Endothelial cell of umbilical vein (primary cell): Measurements from ENCODE around the gene FNIP2. TPM values are rescaled to one million over a fixed set of nuclear protein-coding genes. Genes with fewer than 3 reads are reported as not detected.

Experiments used
- BruUV-seq: library from RNA; stranded (reverse); fragments of 400-500 nt; replicated peaks from 2 replicates; lab custom pipeline; 2021; lab: Mats Ljungman, UMichigan
- CTCF ChIA-PET: fragments of 300-600, 350-600 bp; sonication (Branson Sonifier 250); formaldehyde crosslinking; loops from one replicate; lab custom pipeline; 2021; ENCODE audit warnings: antibody characterized with exemption, inconsistent platforms; lab: Charles Lee
- POLR2A ChIA-PET: fragments of 300-600, 350-600 bp; sonication (Branson Sonifier 250); formaldehyde crosslinking; loops from one replicate; lab custom pipeline; 2021; ENCODE audit warnings: antibody characterized with exemption, inconsistent platforms; lab: Charles Lee
- DNase-seq: peaks from one replicate; pipeline ENCODE4 v3.0.0-alpha.2; 2011; ENCODE audit warnings: low read depth, low spot score
- FAIRE-seq: peaks from 2 replicates; lab custom pipeline; 2011; peaks lifted over from hg19 to GRCh38; lab: Jason Lieb, UNC
- H2AFZ ChIP-seq: 2 replicates; pipeline ENCODE4 v1.6.0; 2012; ENCODE audit warnings: low read depth, low read length, control low read depth, inconsistent platforms
- H3K27ac ChIP-seq: 2 replicates; pipeline ENCODE4 v1.5.1; 2011; ENCODE audit warnings: low read depth, mild to moderate bottlenecking, control low read depth, low read length, moderate library complexity; ENCODE audit not compliant: insufficient read depth
- H3K27me3 ChIP-seq, 2 experiments: 2 replicates each; pipeline versions ENCODE4 v1.6.0 to v1.6.1; 2011; ENCODE audit warnings: low read length in 2 of 2, mixed read lengths in 1 of 2; ENCODE audit not compliant: control insufficient read depth in 2 of 2, insufficient read depth in 2 of 2
- H3K36me3 ChIP-seq, 2 experiments: 2 replicates in 1 of 2; 3 replicates in 1 of 2; pipeline ENCODE4 v1.5.1; 2011; ENCODE audit warnings: low read length in 2 of 2, mild to moderate bottlenecking in 1 of 2, moderate library complexity in 1 of 2; ENCODE audit not compliant: control insufficient read depth in 2 of 2, insufficient read depth in 2 of 2; ENCODE audit errors: extremely low read depth in 1 of 2
- H3K4me1 ChIP-seq: 3 replicates; pipeline ENCODE4 v1.5.1; 2011; ENCODE audit warnings: mild to moderate bottlenecking, low read length; ENCODE audit not compliant: control insufficient read depth, insufficient read depth; ENCODE audit errors: extremely low read depth
- H3K4me2 ChIP-seq: 2 replicates; pipeline ENCODE4 v1.6.1; 2011; ENCODE audit warnings: low read length, control low read depth, mixed read lengths; ENCODE audit not compliant: insufficient read depth
- H3K4me3 ChIP-seq, 3 experiments: fragments of 200-600 bp in 1 of 3; sonication (generic), shearing (Covaris generic) in 1 of 3; replicated peaks in 1 of 3; 2 replicates each; pipeline ENCODE4 v1.5.1; 2011 to 2016; ENCODE audit warnings: control low read depth in 3 of 3, low read length in 3 of 3, mild to moderate bottlenecking in 2 of 3, inconsistent platforms in 1 of 3, low read depth in 1 of 3, moderate library complexity in 1 of 3; ENCODE audit not compliant: insufficient read depth in 1 of 3
- H3K79me2 ChIP-seq: 2 replicates; pipeline ENCODE4 v1.6.0; 2012; ENCODE audit warnings: low read length, inconsistent platforms; ENCODE audit not compliant: control insufficient read depth, insufficient read depth
- H3K9ac ChIP-seq: replicated peaks from 2 replicates; pipeline ENCODE3; 2011; ENCODE audit warnings: low read length, control low read depth; ENCODE audit not compliant: insufficient read depth; ENCODE audit errors: extremely low read depth
- H3K9me1 ChIP-seq: replicated peaks from 3 replicates; pipeline ENCODE4 v1.6.0; 2011; ENCODE audit warnings: mild to moderate bottlenecking, low read length; ENCODE audit not compliant: control insufficient read depth, insufficient read depth; ENCODE audit errors: extremely low read depth
- H3K9me3 ChIP-seq: replicated peaks from 2 replicates; pipeline ENCODE4 v1.5.1; 2012; ENCODE audit warnings: low read length, inconsistent platforms; ENCODE audit not compliant: control insufficient read depth, insufficient read depth
- H4K20me1 ChIP-seq: replicated peaks from 2 replicates; pipeline ENCODE3; 2011; ENCODE audit warnings: mild to moderate bottlenecking, low read length; ENCODE audit not compliant: control insufficient read depth, insufficient read depth; ENCODE audit errors: extremely low read depth
- EZH2 ChIP-seq: IDR thresholded peaks from 2 replicates; pipeline ENCODE4 v1.6.1; 2012; ENCODE audit warnings: borderline replicate concordance, low read depth, mild to moderate bottlenecking, moderate library complexity, low read length, inconsistent platforms; ENCODE audit not compliant: severe bottlenecking
- FOS ChIP-seq: IDR thresholded peaks from 2 replicates; pipeline ENCODE4 v1.6.1; 2011; ENCODE audit warnings: mild to moderate bottlenecking, low read length, moderate library complexity, borderline replicate concordance; ENCODE audit not compliant: insufficient read depth
- GATA2 ChIP-seq: IDR thresholded peaks from 2 replicates; pipeline ENCODE4 v1.7.0; 2011; ENCODE audit warnings: low read depth, mild to moderate bottlenecking, moderate library complexity, mixed read lengths, low read length; ENCODE audit not compliant: insufficient read length, insufficient read depth
- JUN ChIP-seq: IDR thresholded peaks from 2 replicates; pipeline ENCODE4 v1.6.1; 2011; ENCODE audit warnings: borderline replicate concordance, low read depth; ENCODE audit not compliant: insufficient read length, insufficient read depth
- MYC ChIP-seq: IDR thresholded peaks from one replicate; pipeline ENCODE4 v1.6.1; 2011; ENCODE audit warnings: mild to moderate bottlenecking, low read depth, low read length
- POLR2A ChIP-seq: IDR thresholded peaks from 2 replicates; pipeline ENCODE4 v1.6.1; 2012; ENCODE audit warnings: low read depth, mild to moderate bottlenecking, control low read depth, low read length
- POLR2AphosphoS5 ChIP-seq: IDR thresholded peaks from 2 replicates; pipeline ENCODE4 v1.6.1; 2012; ENCODE audit warnings: low read depth, mild to moderate bottlenecking, control low read depth, low read length, moderate library complexity; ENCODE audit not compliant: insufficient read depth
- dilution Hi-C: fragments of 300-500 bp; cut with MboI; formaldehyde crosslinking; loops from one replicate; pipeline ENCODE4 v1.15.0; 2019; ENCODE audit warnings: low sequenced_read_pairs; ENCODE audit not compliant: extremely low pct_ligation_motif_present
- intact Hi-C: fragments of 100-400 bp; cut with micrococcal nuclease; formaldehyde crosslinking; loops from one replicate; pipeline ENCODE4 v1.10.0; 2022
- polyA plus RNA-seq, 4 experiments: library from polyadenylated mRNA; depleted of rRNA in 3 of 4; stranded (reverse) in 3 of 4; unstranded in 1 of 4; fragments of >200 nt; gene quantifications; 2 replicates each; pipeline versions ENCODE4 v1.2.1 to v1.2.3, GENCODE V29; 2011 to 2012; ENCODE audit warnings: missing spikeins in 1 of 4
- total RNA-seq: library from RNA; stranded (reverse); gene quantifications from 2 replicates; pipeline ENCODE4 v1.2.3, GENCODE V29; 2021
- TF ChIP-seq, protein P1 (sequence below), 2 donors: IDR thresholded peaks; 1 replicate in 1 of 2; 2 replicates in 1 of 2; pipeline ENCODE4 v1.5.1; 2011; ENCODE audit warnings: low read length in 2 of 2, mild to moderate bottlenecking in 2 of 2, moderate library complexity in 2 of 2, control low read depth in 1 of 2, inconsistent platforms in 1 of 2, low read depth in 1 of 2; ENCODE audit not compliant: insufficient read depth in 1 of 2; ENCODE audit errors: extremely low read depth in 1 of 2
- TF ChIP-seq, protein P2 (sequence below): IDR thresholded peaks from 2 replicates; pipeline ENCODE4 v1.6.1; 2011; ENCODE audit not compliant: insufficient read depth, insufficient read length

FNIP2 gene
- total and polyA plus RNA-seq, 2 donors (not counting 3 experiments of a cell fraction or from before 2014, with no cell fraction given) = 4.5 to 14.4 TPM

DNA sequence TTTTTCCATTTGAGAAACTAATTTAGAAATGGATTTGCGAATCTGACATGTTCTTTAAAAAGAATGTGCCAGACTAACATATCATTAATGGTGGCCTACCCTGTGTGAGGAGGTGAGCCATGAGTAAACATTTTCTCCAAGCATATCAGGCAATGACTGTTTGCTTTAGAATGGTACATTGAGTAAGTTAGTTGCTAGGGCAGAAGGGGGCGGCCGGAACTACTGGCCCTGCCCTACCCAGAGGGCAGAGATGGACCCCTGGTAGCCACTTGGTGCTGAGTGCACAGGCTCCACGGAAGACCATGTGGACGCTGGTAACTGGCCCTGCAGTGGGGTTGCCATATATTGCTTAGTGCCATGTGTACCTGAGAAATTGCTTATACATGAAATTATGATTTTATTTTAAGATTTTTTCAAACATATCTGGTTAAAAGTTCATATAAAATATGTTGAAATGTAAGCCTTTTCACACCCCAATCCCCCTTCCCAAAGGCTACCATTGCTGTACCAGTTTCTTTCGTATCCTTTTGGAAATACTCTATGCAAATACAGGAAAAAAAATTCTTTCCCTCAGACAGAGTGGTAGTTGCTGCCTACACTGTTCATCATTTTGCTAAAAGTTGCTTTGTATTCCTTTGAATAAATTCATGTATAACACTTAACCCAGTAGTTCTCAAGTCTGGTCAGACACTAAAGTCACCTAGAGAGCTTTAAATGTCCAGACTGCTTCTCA, 8.8 kb downstream of the FNIP2 start:
- intact Hi-C loops = no loop called here
- no peak for DNase-seq
- TF ChIP-seq FOS = no peak
- TF ChIP-seq GATA2 = no peak
- no peak for TF ChIP-seq EZH2
- TF ChIP-seq, protein P1, sequence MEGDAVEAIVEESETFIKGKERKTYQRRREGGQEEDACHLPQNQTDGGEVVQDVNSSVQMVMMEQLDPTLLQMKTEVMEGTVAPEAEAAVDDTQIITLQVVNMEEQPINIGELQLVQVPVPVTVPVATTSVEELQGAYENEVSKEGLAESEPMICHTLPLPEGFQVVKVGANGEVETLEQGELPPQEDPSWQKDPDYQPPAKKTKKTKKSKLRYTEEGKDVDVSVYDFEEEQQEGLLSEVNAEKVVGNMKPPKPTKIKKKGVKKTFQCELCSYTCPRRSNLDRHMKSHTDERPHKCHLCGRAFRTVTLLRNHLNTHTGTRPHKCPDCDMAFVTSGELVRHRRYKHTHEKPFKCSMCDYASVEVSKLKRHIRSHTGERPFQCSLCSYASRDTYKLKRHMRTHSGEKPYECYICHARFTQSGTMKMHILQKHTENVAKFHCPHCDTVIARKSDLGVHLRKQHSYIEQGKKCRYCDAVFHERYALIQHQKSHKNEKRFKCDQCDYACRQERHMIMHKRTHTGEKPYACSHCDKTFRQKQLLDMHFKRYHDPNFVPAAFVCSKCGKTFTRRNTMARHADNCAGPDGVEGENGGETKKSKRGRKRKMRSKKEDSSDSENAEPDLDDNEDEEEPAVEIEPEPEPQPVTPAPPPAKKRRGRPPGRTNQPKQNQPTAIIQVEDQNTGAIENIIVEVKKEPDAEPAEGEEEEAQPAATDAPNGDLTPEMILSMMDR (IDR thresholded peaks at IDR 0.05; ENCODE audit: extremely low read depth in 1 of 2, insufficient read depth in 1 of 2, low read depth in 1 of 2, low read length in 2 of 2) = no peak
- TF ChIP-seq POLR2AphosphoS5 = no peak
- no peak for TF ChIP-seq JUN
- TF ChIP-seq, protein P2, sequence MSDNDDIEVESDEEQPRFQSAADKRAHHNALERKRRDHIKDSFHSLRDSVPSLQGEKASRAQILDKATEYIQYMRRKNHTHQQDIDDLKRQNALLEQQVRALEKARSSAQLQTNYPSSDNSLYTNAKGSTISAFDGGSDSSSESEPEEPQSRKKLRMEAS = no peak
- TF ChIP-seq MYC = no peak
- no peak for TF ChIP-seq POLR2A
- no peak for FAIRE-seq
- H3K4me3 ChIP-seq = no peak overlapping the region
- H3K9me3 ChIP-seq = no peaks in the 10 kb centered on the region
- H3K9me1 ChIP-seq = no peaks in the 10 kb centered on the region
- H3K4me2 ChIP-seq = no peak overlapping the region
- H3K4me1 ChIP-seq = peaks cover 23% of the 10 kb centered on the region
- dilution Hi-C loops = no loop called here
- peaks cover under 1% of the 10 kb centered on the region for H4K20me1 ChIP-seq
- H3K9ac ChIP-seq = no peak overlapping the region
- ChIA-PET CTCF (interaction anchor here (1.5 kb wide), 1 partner anchor 9 kb away, joined by 4 read pairs; no protein-coding TSS in a partner anchor), POLR2A (no interaction called here)
- no peaks in the 10 kb centered on the region for H3K27me3 ChIP-seq
- H3K36me3 ChIP-seq = no peaks in the 10 kb centered on the region
- no peak overlapping the region for H3K27ac ChIP-seq
- H2AFZ ChIP-seq = no peak overlapping the region
- peaks cover 24% of the 10 kb centered on the region for H3K79me2 ChIP-seq
- BruUV-seq = no TSS peak
